GM21515 (cell line): ENCODE measurements around the gene TCEAL6.
"Not testable (repeated sequence)": the region's sequence is repeated elsewhere in the genome, so short reads cannot be mapped to it uniquely, and the experiment has no call there.

ENCODE experiments used
- ATAC-seq: cut with Tn5 transposase; IDR thresholded peaks from one replicate; pipeline ENCODE4 v1.9.1; 2021; ENCODE audit not compliant: unreplicated experiment

TCEAL6 gene

GRCh38 chrX:102142274-102142673 is at the start of gene TCEAL6:
TSS of gene TCEAL6 (minus strand) at chrX:102142481.
- ATAC-seq = not testable (repeated sequence)

GRCh38 chrX:102185967-102186720 is 43.9 kb upstream of the TCEAL6 start:
- ATAC-seq = no peak

GRCh38 chrX:102155806-102156179 is 13.5 kb upstream of the TCEAL6 start, which contains the start of gene BEX5:
TSS of gene BEX5 (minus strand) at chrX:102155977. CDS start at chrX:102154265, 1,712 bp downstream.
- ATAC-seq = no peak

GRCh38 chrX:102154900-102155805 is 12.9 kb upstream of the TCEAL6 start:
- ATAC-seq = no peak

GRCh38 chrX:102154218-102154860 is 12.1 kb upstream of the TCEAL6 start:
- ATAC-seq = no peak

GRCh38 chrX:102141631-102142030 is 650 bp downstream of the TCEAL6 start:
- ATAC-seq = not testable (repeated sequence)

GRCh38 chrX:102140876-102141275 is 1.4 kb downstream of the TCEAL6 start:
- not testable (repeated sequence) for ATAC-seq

- no peak for ATAC-seq
These were observed 4.2 kb downstream of the TCEAL6 start for GRCh38 chrX:102138064-102138463.

- ATAC-seq = no peak
These were observed 12.8 kb downstream of the TCEAL6 start for GRCh38 chrX:102129473-102129872.

GRCh38 chrX:102126863-102127262 is 15.4 kb downstream of the TCEAL6 start:
- no peak for ATAC-seq

- ATAC-seq = not testable (repeated sequence)
These were observed 16.0 kb downstream of the TCEAL6 start for GRCh38 chrX:102126080-102126818.

- not testable (repeated sequence) for ATAC-seq
These were observed 16.8 kb downstream of the TCEAL6 start, which contains the start of gene TCEAL2 for GRCh38 chrX:102125436-102125835. TSS of gene TCEAL2 (plus strand) at chrX:102125679. CDS start at chrX:102126831, 1,152 bp downstream.

- not testable (repeated sequence) for ATAC-seq
These were observed 17.3 kb downstream of the TCEAL6 start for GRCh38 chrX:102125014-102125413.

GRCh38 chrX:102115748-102116147 is 26.5 kb downstream of the TCEAL6 start:
- ATAC-seq = no peak

- no peak for ATAC-seq
These were observed 28.9 kb downstream of the TCEAL6 start for GRCh38 chrX:102113367-102113766.
